ENCODE measurements around the gene NHSL1. TPM values are rescaled to one million over a fixed set of nuclear protein-coding genes. Genes with fewer than 3 reads are reported as not detected.

Gene NHSL1
- total and polyA plus RNA-seq, 2 donors = 0.85 to 1.4 TPM

- no peak for DNase-seq (ENCODE audit: low read depth in 6 of 9, low spot score in 9 of 9)
- WGBS = 73% methylated on average over 6 of the region's 6 CpGs
- no peaks in the 10 kb centered on the region for H3K27me3 ChIP-seq (ENCODE audit: control insufficient read depth in 2 of 2, insufficient read depth in 1 of 2, low read length in 1 of 2)
- no peak overlapping the region for H3K4me3 ChIP-seq (ENCODE audit: low read length in 2 of 2)
- H3K9me3 ChIP-seq (ENCODE audit: control insufficient read depth in 2 of 2, insufficient read depth in 1 of 2, low read length in 1 of 2) = no peaks in the 10 kb centered on the region
- peaks cover 0 to 2% of the 10 kb centered on the region in 2 donors for H3K4me1 ChIP-seq (ENCODE audit: control insufficient read depth in 2 of 2, insufficient read depth in 2 of 2, low read length in 2 of 2)
- H3K36me3 ChIP-seq (ENCODE audit: control insufficient read depth in 2 of 2, insufficient read depth in 2 of 2, low read length in 1 of 2) = no peaks in the 10 kb centered on the region
- no peak overlapping the region for H3K27ac ChIP-seq (ENCODE audit: low read depth in 1 of 2, low read length in 1 of 2)
Observed at GRCh38 chr6:138456401-138456790, 42.9 kb downstream of the NHSL1 start.

GRCh38 chr6:138455746-138456400, 43.4 kb downstream of the NHSL1 start:
- Histone ChIP-seq H3K27me3 (ENCODE audit: control insufficient read depth in 2 of 2, insufficient read depth in 1 of 2, low read length in 1 of 2) (no peaks in the 10 kb centered on the region), H3K4me1 (ENCODE audit: control insufficient read depth in 2 of 2, insufficient read depth in 2 of 2, low read length in 2 of 2) (peaks cover 0 to 2% of the 10 kb centered on the region in 2 donors), H3K36me3 (ENCODE audit: control insufficient read depth in 2 of 2, insufficient read depth in 2 of 2, low read length in 1 of 2) (no peaks in the 10 kb centered on the region), H3K27ac (ENCODE audit: low read depth in 1 of 2, low read length in 1 of 2) (peak overlapping the region in 1 of 2 donors; percentile 69), H3K9me3 (ENCODE audit: control insufficient read depth in 2 of 2, insufficient read depth in 1 of 2, low read length in 1 of 2) (no peaks in the 10 kb centered on the region), H3K4me3 (ENCODE audit: low read length in 2 of 2) (no peak overlapping the region)
- DNase-seq (ENCODE audit: low read depth in 6 of 9, low spot score in 9 of 9) = peak in 1 of 9 donors; percentile 19
- 33% methylated on average over 7 of the region's 7 CpGs for WGBS

DNA sequence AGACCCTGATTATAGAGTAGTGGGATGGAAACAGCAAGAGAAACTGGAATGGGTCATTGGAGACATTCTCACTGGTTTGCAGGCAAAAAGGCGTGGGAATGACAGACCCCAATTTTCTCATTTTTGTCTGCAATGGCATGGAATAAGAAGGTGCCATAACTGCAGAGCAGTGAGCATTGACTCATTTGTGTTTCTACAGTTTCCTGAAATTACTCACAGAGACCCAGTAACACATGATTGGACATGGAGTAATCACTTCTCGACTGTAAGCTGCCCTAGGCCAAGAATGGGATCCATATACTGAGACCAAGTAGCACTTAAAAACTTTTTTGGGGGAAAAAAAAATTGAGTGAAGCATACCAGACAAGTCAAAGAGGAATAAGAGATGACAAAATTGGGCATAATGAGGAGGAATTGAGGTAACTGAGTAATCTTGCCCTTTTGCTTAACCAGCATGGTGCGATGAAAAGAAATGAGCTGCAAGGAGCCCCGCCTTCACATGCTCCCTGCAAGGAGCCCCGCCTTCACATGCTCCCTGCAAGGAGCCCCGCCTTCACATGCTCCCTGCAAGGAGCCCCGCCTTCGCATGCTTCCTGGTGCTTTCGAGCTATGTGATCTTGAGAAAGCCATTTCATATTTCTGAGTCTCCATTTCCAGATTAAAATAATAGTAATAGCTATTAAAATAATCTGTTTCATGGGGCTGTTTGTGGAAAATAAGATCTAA, 44.1 kb downstream of the NHSL1 start:
- no peaks in the 10 kb centered on the region for H3K9me3 ChIP-seq (ENCODE audit: control insufficient read depth in 2 of 2, insufficient read depth in 1 of 2, low read length in 1 of 2)
- H3K4me1 ChIP-seq (ENCODE audit: control insufficient read depth in 2 of 2, insufficient read depth in 2 of 2, low read length in 2 of 2) = peaks cover 0 to 2% of the 10 kb centered on the region in 2 donors
- no peaks in the 10 kb centered on the region for H3K27me3 ChIP-seq (ENCODE audit: control insufficient read depth in 2 of 2, insufficient read depth in 1 of 2, low read length in 1 of 2)
- peak in 1 of 9 donors; percentile 17 for DNase-seq (ENCODE audit: low read depth in 6 of 9, low spot score in 9 of 9)
- H3K4me3 ChIP-seq (ENCODE audit: low read length in 2 of 2) = no peak overlapping the region
- no peak overlapping the region for H3K27ac ChIP-seq (ENCODE audit: low read depth in 1 of 2, low read length in 1 of 2)
- WGBS = 54% methylated on average over 9 of the region's 9 CpGs
- H3K36me3 ChIP-seq (ENCODE audit: control insufficient read depth in 2 of 2, insufficient read depth in 2 of 2, low read length in 1 of 2) = no peaks in the 10 kb centered on the region

GRCh38 chr6:138451043-138451442, 48.3 kb downstream of the NHSL1 start:
- DNase-seq (ENCODE audit: low read depth in 6 of 9, low spot score in 9 of 9) = no peak
- Histone ChIP-seq H3K4me3 (ENCODE audit: low read length in 2 of 2) (no peak overlapping the region), H3K9me3 (ENCODE audit: control insufficient read depth in 2 of 2, insufficient read depth in 1 of 2, low read length in 1 of 2) (no peaks in the 10 kb centered on the region), H3K27me3 (ENCODE audit: control insufficient read depth in 2 of 2, insufficient read depth in 1 of 2, low read length in 1 of 2) (no peaks in the 10 kb centered on the region), H3K36me3 (ENCODE audit: control insufficient read depth in 2 of 2, insufficient read depth in 2 of 2, low read length in 1 of 2) (no peaks in the 10 kb centered on the region), H3K4me1 (ENCODE audit: control insufficient read depth in 2 of 2, insufficient read depth in 2 of 2, low read length in 2 of 2) (peaks cover 0 to under 1% of the 10 kb centered on the region in 2 donors), H3K27ac (ENCODE audit: low read depth in 1 of 2, low read length in 1 of 2) (no peak overlapping the region)
- 97% methylated on average over 3 of the region's 3 CpGs for WGBS

DNA sequence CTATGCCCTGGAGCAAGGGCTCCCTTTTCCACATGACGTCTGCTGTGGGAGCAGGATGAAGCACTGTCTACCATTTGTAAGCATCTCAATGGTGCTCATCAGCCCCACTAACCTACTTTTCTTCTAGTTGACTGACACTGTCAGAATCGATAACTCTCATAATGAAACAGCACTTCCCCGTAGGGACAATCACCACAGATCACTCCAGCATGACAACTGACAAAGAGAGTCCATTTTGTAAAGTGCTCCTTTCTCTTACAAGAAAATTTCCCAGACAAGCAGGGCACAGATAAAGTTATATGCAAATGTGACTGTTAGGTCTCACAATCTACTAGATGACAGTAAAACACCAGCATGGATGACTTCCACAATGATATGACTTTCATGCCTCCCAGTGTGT, 48.8 kb downstream of the NHSL1 start:
- 97% methylated on average over 3 of the region's 3 CpGs for WGBS
- H3K4me1 ChIP-seq (ENCODE audit: control insufficient read depth in 2 of 2, insufficient read depth in 2 of 2, low read length in 2 of 2) = no peaks in the 10 kb centered on the region
- no peaks in the 10 kb centered on the region for H3K27me3 ChIP-seq (ENCODE audit: control insufficient read depth in 2 of 2, insufficient read depth in 1 of 2, low read length in 1 of 2)
- no peaks in the 10 kb centered on the region for H3K9me3 ChIP-seq (ENCODE audit: control insufficient read depth in 2 of 2, insufficient read depth in 1 of 2, low read length in 1 of 2)
- no peaks in the 10 kb centered on the region for H3K36me3 ChIP-seq (ENCODE audit: control insufficient read depth in 2 of 2, insufficient read depth in 2 of 2, low read length in 1 of 2)
- no peak overlapping the region for H3K27ac ChIP-seq (ENCODE audit: low read depth in 1 of 2, low read length in 1 of 2)
- no peak for DNase-seq (ENCODE audit: low read depth in 6 of 9, low spot score in 9 of 9)
- H3K4me3 ChIP-seq (ENCODE audit: low read length in 2 of 2) = no peak overlapping the region

- Histone ChIP-seq H3K4me3 (ENCODE audit: low read length in 2 of 2) (no peak overlapping the region), H3K36me3 (ENCODE audit: control insufficient read depth in 2 of 2, insufficient read depth in 2 of 2, low read length in 1 of 2) (no peaks in the 10 kb centered on the region), H3K9me3 (ENCODE audit: control insufficient read depth in 2 of 2, insufficient read depth in 1 of 2, low read length in 1 of 2) (no peaks in the 10 kb centered on the region), H3K27ac (ENCODE audit: low read depth in 1 of 2, low read length in 1 of 2) (no peak overlapping the region), H3K27me3 (ENCODE audit: control insufficient read depth in 2 of 2, insufficient read depth in 1 of 2, low read length in 1 of 2) (no peaks in the 10 kb centered on the region), H3K4me1 (ENCODE audit: control insufficient read depth in 2 of 2, insufficient read depth in 2 of 2, low read length in 2 of 2) (no peaks in the 10 kb centered on the region)
- DNase-seq (ENCODE audit: low read depth in 6 of 9, low spot score in 9 of 9) = no peak
- 98% methylated on average over 6 of the region's 6 CpGs for WGBS
Observed at GRCh38 chr6:138446821-138447220, 52.5 kb downstream of the NHSL1 start.

- Histone ChIP-seq H3K4me1 (ENCODE audit: control insufficient read depth in 2 of 2, insufficient read depth in 2 of 2, low read length in 2 of 2) (no peaks in the 10 kb centered on the region), H3K4me3 (ENCODE audit: low read length in 2 of 2) (no peak overlapping the region), H3K27ac (ENCODE audit: low read depth in 1 of 2, low read length in 1 of 2) (no peak overlapping the region), H3K27me3 (ENCODE audit: control insufficient read depth in 2 of 2, insufficient read depth in 1 of 2, low read length in 1 of 2) (no peaks in the 10 kb centered on the region), H3K9me3 (ENCODE audit: control insufficient read depth in 2 of 2, insufficient read depth in 1 of 2, low read length in 1 of 2) (no peaks in the 10 kb centered on the region), H3K36me3 (ENCODE audit: control insufficient read depth in 2 of 2, insufficient read depth in 2 of 2, low read length in 1 of 2) (no peaks in the 10 kb centered on the region)
- DNase-seq (ENCODE audit: low read depth in 6 of 9, low spot score in 9 of 9) = no peak
Observed at GRCh38 chr6:138443979-138444378, 55.3 kb downstream of the NHSL1 start.

- 95% methylated on average over 2 of the region's 2 CpGs for WGBS
- no peaks in the 10 kb centered on the region for H3K36me3 ChIP-seq (ENCODE audit: control insufficient read depth in 2 of 2, insufficient read depth in 2 of 2, low read length in 1 of 2)
- H3K27me3 ChIP-seq (ENCODE audit: control insufficient read depth in 2 of 2, insufficient read depth in 1 of 2, low read length in 1 of 2) = no peaks in the 10 kb centered on the region
- no peak for DNase-seq (ENCODE audit: low read depth in 6 of 9, low spot score in 9 of 9)
- H3K9me3 ChIP-seq (ENCODE audit: control insufficient read depth in 2 of 2, insufficient read depth in 1 of 2, low read length in 1 of 2) = no peaks in the 10 kb centered on the region
- H3K4me1 ChIP-seq (ENCODE audit: control insufficient read depth in 2 of 2, insufficient read depth in 2 of 2, low read length in 2 of 2) = no peaks in the 10 kb centered on the region
- no peak overlapping the region for H3K4me3 ChIP-seq (ENCODE audit: low read length in 2 of 2)
- no peak overlapping the region for H3K27ac ChIP-seq (ENCODE audit: low read depth in 1 of 2, low read length in 1 of 2)
Observed at GRCh38 chr6:138442663-138443062, 56.6 kb downstream of the NHSL1 start.

DNA sequence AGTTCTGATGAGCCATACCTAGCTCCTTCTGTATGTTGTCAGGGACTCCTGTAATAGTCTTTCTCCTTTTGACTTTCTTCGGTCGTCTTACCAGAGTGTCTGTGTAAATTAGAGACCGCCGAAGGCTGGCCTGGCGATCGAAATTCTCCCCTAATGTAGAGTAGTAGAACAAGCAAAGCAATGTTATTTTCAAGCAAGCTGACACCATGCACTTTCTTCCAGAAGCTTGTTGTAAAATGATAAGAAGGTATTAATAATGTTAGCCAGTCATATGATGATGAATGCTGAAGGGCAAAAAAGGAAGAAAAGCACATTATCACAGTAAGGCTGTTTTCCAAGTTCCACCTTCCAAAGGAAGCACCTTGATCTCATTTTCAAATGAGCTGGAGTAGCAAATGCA, 57.3 kb downstream of the NHSL1 start:
- Histone ChIP-seq H3K4me1 (ENCODE audit: control insufficient read depth in 2 of 2, insufficient read depth in 2 of 2, low read length in 2 of 2) (no peaks in the 10 kb centered on the region), H3K27ac (ENCODE audit: low read depth in 1 of 2, low read length in 1 of 2) (no peak overlapping the region), H3K4me3 (ENCODE audit: low read length in 2 of 2) (no peak overlapping the region), H3K27me3 (ENCODE audit: control insufficient read depth in 2 of 2, insufficient read depth in 1 of 2, low read length in 1 of 2) (no peaks in the 10 kb centered on the region), H3K36me3 (ENCODE audit: control insufficient read depth in 2 of 2, insufficient read depth in 2 of 2, low read length in 1 of 2) (no peaks in the 10 kb centered on the region), H3K9me3 (ENCODE audit: control insufficient read depth in 2 of 2, insufficient read depth in 1 of 2, low read length in 1 of 2) (no peaks in the 10 kb centered on the region)
- no peak for DNase-seq (ENCODE audit: low read depth in 6 of 9, low spot score in 9 of 9)
- 96% methylated on average over 6 of the region's 6 CpGs for WGBS
